Ovary (tissue), 9 donors: Measurements from ENCODE around the gene CPXM1. TPM values are rescaled to one million over a fixed set of nuclear protein-coding genes. Genes with fewer than 3 reads are reported as not detected.

Experiments used
- DNase-seq, 5 donors: peaks; one replicate each; pipeline ENCODE4 v3.0.0-alpha.2; 2019 to 2020
- H3K27ac ChIP-seq, 2 donors: fragments of 200-600 bp; one replicate each; pipeline versions ENCODE4 v1.5.1 to v1.8.0; 2019 to 2022
- H3K27me3 ChIP-seq: fragments of 200-600 bp; one replicate; pipeline ENCODE4 v1.8.0; 2022
- H3K36me3 ChIP-seq: fragments of 200-600 bp; sonication (generic); one replicate; pipeline ENCODE4 v1.5.1; 2019
- H3K4me1 ChIP-seq: one replicate; pipeline ENCODE4 v1.8.1; 2013; ENCODE audit warnings: mild to moderate bottlenecking, moderate library complexity; ENCODE audit not compliant: insufficient read depth
- H3K4me3 ChIP-seq: fragments of 200-600 bp; sonication (generic); one replicate; pipeline ENCODE4 v1.5.1; 2017
- H3K9me3 ChIP-seq, 2 donors: fragments of 200-600 bp in 1 of 2; sonication (generic) in 1 of 2; one replicate each; pipeline versions ENCODE4 v1.5.1 to v1.8.1; 2013 to 2019; ENCODE audit warnings: mild to moderate bottlenecking in 1 of 2, moderate library complexity in 1 of 2
- CTCF ChIP-seq, 3 donors: fragments of 450-650 bp in 2 of 3; fragments of 200-600 bp in 1 of 3; IDR thresholded peaks; one replicate each; pipeline versions ENCODE4 v1.5.1 to v1.8.0; 2016 to 2022; ENCODE audit warnings: antibody characterized with exemption in 3 of 3, mild to moderate bottlenecking in 1 of 3
- EP300 ChIP-seq: sonication (generic); formaldehyde crosslinking; IDR thresholded peaks from one replicate; pipeline ENCODE4 v1.6.1; 2017; ENCODE audit warnings: antibody characterized with exemption
- POLR2A ChIP-seq: fragments of 450-650 bp; IDR thresholded peaks from one replicate; pipeline ENCODE4 v1.6.1; 2017; ENCODE audit warnings: antibody characterized with exemption, mild to moderate bottlenecking, moderate library complexity
- WGBS, 3 donors: extraction: QIAGEN DNeasy Blood & Tissue Kit in 1 of 3; methylation state at CpG; one replicate each; pipeline versions ENCODE4 v1.1.5 to v1.1.7; 2013 to 2017; 5-methylcytosine and 5-hydroxymethylcytosine counted together
- intact Hi-C, 4 donors: fragments of 100-400 bp; cut with DNase I; formaldehyde crosslinking; loops; one replicate each; pipeline versions ENCODE4 v1.11.0 to v1.15.1; 2022 to 2023
- polyA plus RNA-seq, 2 donors: library from polyadenylated mRNA; stranded (reverse); fragments of 200-250 nt in 1 of 2; fragments of 350-450 nt in 1 of 2; fragmentation: Illumina TruSeq in 1 of 2; extraction: RNeasy Lipid Tissue Mini Kit (QIAGEN cat#74804) in 1 of 2; gene quantifications; one replicate each; pipeline ENCODE4 v1.2.3, GENCODE V29; 2013 to 2014
- total RNA-seq, 7 donors: library from RNA; depleted of rRNA in 2 of 7; stranded (reverse); fragments of >200 nt in 2 of 7; fragmentation: NEBNext Ultra II Directional in 3 of 7; extraction: Animal tissue kit (Norgen Biotek cat#: 25700) in 3 of 7; gene quantifications; one replicate each; pipeline versions ENCODE4 v1.1.0 to v1.2.4, GENCODE V29; 2016 to 2023
- donor health status: DM: no; HTN: no; CAD: no; lungs with moderate emphysema.
- donor health status: DM: no; HTN: no; CAD: no.
- donor health status: Bipolar disorder and iron deficiency.
- donor health status: DM: yes; HTN: yes; CAD: no.
- donor health status: DM: no; HTN: no; CAD: no.
- donor health status: DM: yes; HTN: yes; CAD: no.

CPXM1 gene
- total and polyA plus RNA-seq, 9 donors = 0.86 to 50.9 (median 28.1) TPM

GRCh38 chr20:2797136-2797983 is 3.1 kb downstream of the CPXM1 start:
- H3K9me3 ChIP-seq = no peaks in the 10 kb centered on the region
- WGBS, 3 donors = 81 to 85% (median 83%) methylated on average over 14 to 16 of the region's 16 CpGs
- no peak overlapping the region for H3K27ac ChIP-seq
- H3K4me1 ChIP-seq = peaks cover 7% of the 10 kb centered on the region
- no peaks in the 10 kb centered on the region for H3K36me3 ChIP-seq
- intact Hi-C loops = no loop called here
- DNase-seq = no peak
- no peaks in the 10 kb centered on the region for H3K27me3 ChIP-seq
- TF ChIP-seq POLR2A (no peak), EP300 (no peak), CTCF (IDR thresholded peaks at IDR 0.05) (no peak)
- H3K4me3 ChIP-seq = no peak overlapping the region

GRCh38 chr20:2796011-2796660 is 4.3 kb downstream of the CPXM1 start:
- no peak for DNase-seq
- intact Hi-C loops = no loop called here
- no peak overlapping the region for H3K27ac ChIP-seq
- H3K27me3 ChIP-seq = no peaks in the 10 kb centered on the region
- peaks cover 7% of the 10 kb centered on the region for H3K4me1 ChIP-seq
- H3K36me3 ChIP-seq = no peaks in the 10 kb centered on the region
- H3K4me3 ChIP-seq = no peak overlapping the region
- no peak for TF ChIP-seq EP300
- no peak for TF ChIP-seq CTCF (IDR thresholded peaks at IDR 0.05)
- no peak for TF ChIP-seq POLR2A
- WGBS, 3 donors = 84 to 89% (median 86%) methylated on average over 20 of the region's 20 CpGs
- no peaks in the 10 kb centered on the region for H3K9me3 ChIP-seq

GRCh38 chr20:2795451-2795850 is 5.0 kb downstream of the CPXM1 start:
- TF ChIP-seq EP300 = no peak
- TF ChIP-seq CTCF (IDR thresholded peaks at IDR 0.05) = no peak
- TF ChIP-seq POLR2A = no peak
- Histone ChIP-seq H3K36me3 (no peaks in the 10 kb centered on the region), H3K4me3 (no peak overlapping the region), H3K27me3 (no peaks in the 10 kb centered on the region), H3K4me1 (peaks cover 7% of the 10 kb centered on the region), H3K9me3 (no peaks in the 10 kb centered on the region), H3K27ac (no peak overlapping the region)
- WGBS, 3 donors = 57 to 73% (median 66%) methylated on average over 24 of the region's 24 CpGs
- DNase-seq = no peak
- intact Hi-C loops = no loop called here

- Histone ChIP-seq H3K4me3 (no peak overlapping the region), H3K27ac (no peak overlapping the region), H3K36me3 (no peaks in the 10 kb centered on the region), H3K27me3 (no peaks in the 10 kb centered on the region), H3K4me1 (peaks cover 3% of the 10 kb centered on the region), H3K9me3 (no peaks in the 10 kb centered on the region)
- WGBS, 3 donors = 78 to 83% (median 81%) methylated on average over 11 of the region's 11 CpGs
- no peak for DNase-seq
- intact Hi-C loops = no loop called here
- TF ChIP-seq CTCF (IDR thresholded peaks at IDR 0.05) = no peak
- no peak for TF ChIP-seq EP300
- no peak for TF ChIP-seq POLR2A
These were observed 5.5 kb downstream of the CPXM1 start for GRCh38 chr20:2794866-2795447.
